ENCODE results near the gene PTPRM.

DNA sequence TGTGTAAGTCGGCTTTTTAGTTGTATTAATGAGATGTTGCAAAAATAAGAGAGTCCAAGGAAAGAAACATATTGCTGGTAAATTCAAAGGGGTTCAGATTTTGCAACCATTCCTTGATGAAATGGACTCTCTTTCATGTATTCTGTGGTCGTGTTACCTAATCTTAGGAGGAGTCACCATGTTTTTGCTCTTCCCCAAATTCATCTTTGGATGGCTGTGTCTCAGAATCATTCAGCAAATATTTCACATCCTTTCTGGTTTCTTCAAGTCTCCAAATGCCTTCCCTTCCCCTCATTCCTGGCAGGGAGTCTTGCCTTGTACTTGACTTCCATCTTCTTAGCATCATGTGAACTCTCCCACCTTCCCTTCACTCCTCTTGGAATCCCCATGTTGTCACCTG is 66.1 kb downstream of the PTPRM start:
- TF ChIP-seq, protein P1, sequence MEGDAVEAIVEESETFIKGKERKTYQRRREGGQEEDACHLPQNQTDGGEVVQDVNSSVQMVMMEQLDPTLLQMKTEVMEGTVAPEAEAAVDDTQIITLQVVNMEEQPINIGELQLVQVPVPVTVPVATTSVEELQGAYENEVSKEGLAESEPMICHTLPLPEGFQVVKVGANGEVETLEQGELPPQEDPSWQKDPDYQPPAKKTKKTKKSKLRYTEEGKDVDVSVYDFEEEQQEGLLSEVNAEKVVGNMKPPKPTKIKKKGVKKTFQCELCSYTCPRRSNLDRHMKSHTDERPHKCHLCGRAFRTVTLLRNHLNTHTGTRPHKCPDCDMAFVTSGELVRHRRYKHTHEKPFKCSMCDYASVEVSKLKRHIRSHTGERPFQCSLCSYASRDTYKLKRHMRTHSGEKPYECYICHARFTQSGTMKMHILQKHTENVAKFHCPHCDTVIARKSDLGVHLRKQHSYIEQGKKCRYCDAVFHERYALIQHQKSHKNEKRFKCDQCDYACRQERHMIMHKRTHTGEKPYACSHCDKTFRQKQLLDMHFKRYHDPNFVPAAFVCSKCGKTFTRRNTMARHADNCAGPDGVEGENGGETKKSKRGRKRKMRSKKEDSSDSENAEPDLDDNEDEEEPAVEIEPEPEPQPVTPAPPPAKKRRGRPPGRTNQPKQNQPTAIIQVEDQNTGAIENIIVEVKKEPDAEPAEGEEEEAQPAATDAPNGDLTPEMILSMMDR (IDR thresholded peaks at IDR 0.05), result no peak
- no peak for TF ChIP-seq POLR2A (IDR thresholded peaks at IDR 0.05)
